LHCN-M2 (cell line): ENCODE data around the gene S100A10. TPM values are rescaled to one million over a fixed set of nuclear protein-coding genes. Genes with fewer than 3 reads are reported as not detected.

Experiments
- DNase-seq: peaks from one replicate; pipeline ENCODE4 v3.0.0-alpha.2; 2012; ENCODE audit warnings: low read depth
- total RNA-seq: library from RNA; depleted of rRNA; stranded (reverse); fragments of >200 nt; gene quantifications from 2 replicates; pipeline ENCODE4 v1.2.3, GENCODE V29; 2014

Gene S100A10
- total RNA-seq, 1 experiment from 2014 or later: 115 TPM

GRCh38 chr1:152013664-152014237, 20.1 kb upstream of the S100A10 start:
- peak; percentile 32 for DNase-seq

- DNase-seq: no peak
These were observed 16.0 kb upstream of the S100A10 start for GRCh38 chr1:152009691-152010090.

- DNase-seq: no peak
These were observed 13.4 kb upstream of the S100A10 start for GRCh38 chr1:152007047-152007446.

GRCh38 chr1:152005360-152005912, 11.8 kb upstream of the S100A10 start:
- DNase-seq: no peak

- no peak for DNase-seq
These were observed 10.3 kb upstream of the S100A10 start for GRCh38 chr1:152003846-152004442.

- DNase-seq: peak; percentile 62
These were observed 9.3 kb upstream of the S100A10 start for GRCh38 chr1:152002960-152003359.

GRCh38 chr1:152001631-152002584, 8.2 kb upstream of the S100A10 start:
- DNase-seq: peak; percentile 96

- no peak for DNase-seq
These were observed 7.4 kb upstream of the S100A10 start for GRCh38 chr1:152000964-152001630.

GRCh38 chr1:151998611-151999362, 5.1 kb upstream of the S100A10 start:
- no peak for DNase-seq

- no peak for DNase-seq
These were observed 3.6 kb upstream of the S100A10 start for GRCh38 chr1:151997284-151997570.

- no peak for DNase-seq
These were observed 2.1 kb upstream of the S100A10 start for GRCh38 chr1:151995774-151996173.

GRCh38 chr1:151994956-151995355, 1.3 kb upstream of the S100A10 start:
- peak; percentile 100 for DNase-seq

- DNase-seq: peak; percentile 52
These were observed 450 bp downstream of the S100A10 start for GRCh38 chr1:151993084-151993733.

GRCh38 chr1:151992303-151993083, 1.2 kb downstream of the S100A10 start:
- DNase-seq: peak; percentile 99

- no peak for DNase-seq
These were observed 1.9 kb downstream of the S100A10 start for GRCh38 chr1:151991663-151992302.

GRCh38 chr1:151990856-151991198, 2.8 kb downstream of the S100A10 start:
- DNase-seq: peak; percentile 78

- no peak for DNase-seq
These were observed 3.4 kb downstream of the S100A10 start for GRCh38 chr1:151990058-151990855.

- DNase-seq: peak; percentile 87
These were observed 4.3 kb downstream of the S100A10 start for GRCh38 chr1:151989211-151989862.
